PC-3 (cell line): ENCODE data around the gene KHDC4. TPM values are rescaled to one million over a fixed set of nuclear protein-coding genes. Genes with fewer than 3 reads are reported as not detected.

Source experiments
- ATAC-seq: fragments of 200-7000 bp; cut with Tn5 transposase; 2 replicates; pipeline ENCODE4 v1.9.1; 2020; ENCODE audit warnings: mild to moderate bottlenecking, moderate library complexity
- BruUV-seq: library from RNA; stranded (reverse); fragments of 400-500 nt; replicated peaks from 2 replicates; lab custom pipeline; 2021; lab: Mats Ljungman, UMichigan
- CTCF ChIA-PET: fragments of 300-600 bp; sonication (Branson Sonifier 250); formaldehyde crosslinking; loops from one replicate; lab custom pipeline; 2022; ENCODE audit warnings: antibody characterized with exemption; lab: Charles Lee
- POLR2A ChIA-PET: fragments of 300-600 bp; sonication (Branson Sonifier 250); formaldehyde crosslinking; loops from one replicate; lab custom pipeline; 2022; ENCODE audit warnings: antibody characterized with exemption; ENCODE audit not compliant: unreplicated experiment; lab: Charles Lee
- DNase-seq: peaks from one replicate; pipeline ENCODE4 v3.0.0-alpha.2; 2015
- H2AFZ ChIP-seq: fragments of 300-600 bp; sonication (generic); 2 replicates; pipeline ENCODE4 v1.6.0; 2016; ENCODE audit warnings: antibody characterized with exemption, low read length
- H3F3A ChIP-seq: fragments of 300-600 bp; sonication (generic); one replicate; pipeline ENCODE4 v1.6.0; 2017; ENCODE audit warnings: antibody characterized with exemption, low read length, control low read depth, mild to moderate bottlenecking; ENCODE audit not compliant: unreplicated experiment
- H3K27ac ChIP-seq: fragments of 300-600 bp; sonication (generic); 2 replicates; pipeline ENCODE4 v1.5.1; 2016; ENCODE audit warnings: mild to moderate bottlenecking, low read length
- H3K27me3 ChIP-seq: fragments of 300-600 bp; sonication (generic); 2 replicates; pipeline ENCODE4 v1.6.1; 2016; ENCODE audit warnings: low read length, mixed read lengths
- H3K36me3 ChIP-seq: fragments of 300-600 bp; sonication (generic); 2 replicates; pipeline ENCODE4 v1.6.1; 2016; ENCODE audit warnings: low read depth, mixed run types, low read length, mixed read lengths
- H3K4me1 ChIP-seq: fragments of 300-600 bp; sonication (generic); 2 replicates; pipeline ENCODE4 v1.5.1; 2016; ENCODE audit warnings: low read length; ENCODE audit not compliant: insufficient read depth
- H3K4me2 ChIP-seq: fragments of 300-600 bp; sonication (generic); 2 replicates; pipeline ENCODE4 v1.6.0; 2016; ENCODE audit warnings: low read length
- H3K4me3 ChIP-seq: fragments of 300-600 bp; sonication (generic); 2 replicates; pipeline ENCODE4 v1.5.1; 2016; ENCODE audit warnings: mild to moderate bottlenecking, low read length, mixed read lengths
- H3K79me2 ChIP-seq: fragments of 300-600 bp; sonication (generic); 2 replicates; pipeline ENCODE4 v1.6.1; 2017; ENCODE audit warnings: low read length, mixed read lengths
- H3K9ac ChIP-seq: fragments of 300-600 bp; sonication (generic); 2 replicates; pipeline ENCODE4 v1.6.0; 2016; ENCODE audit warnings: mild to moderate bottlenecking, low read length
- H3K9me2 ChIP-seq: fragments of 300-600 bp; sonication (generic); replicated peaks from 2 replicates; pipeline ENCODE4 v1.6.1; 2016; ENCODE audit warnings: mixed run types, low read length, mixed read lengths
- H3K9me3 ChIP-seq: fragments of 300-600 bp; sonication (generic); 2 replicates; pipeline ENCODE4 v1.6.1; 2016; ENCODE audit warnings: low read length, mixed read lengths
- H4K20me1 ChIP-seq: fragments of 300-600 bp; sonication (generic); 2 replicates; pipeline ENCODE4 v1.6.1; 2016; ENCODE audit warnings: low read length, mixed read lengths
- EZH2 ChIP-seq: fragments of 300-600 bp; sonication (generic); IDR thresholded peaks from one replicate; pipeline ENCODE4 v1.6.1; 2017; ENCODE audit warnings: antibody characterized with exemption, mild to moderate bottlenecking, low read length; ENCODE audit not compliant: unreplicated experiment
- EZH2phosphoT487 ChIP-seq: fragments of 300-600 bp; sonication (generic); IDR thresholded peaks from 2 replicates; pipeline ENCODE4 v1.6.1; 2018; ENCODE audit warnings: mild to moderate bottlenecking, antibody characterized with exemption, low read length, borderline replicate concordance
- intact Hi-C: fragments of 100-400 bp; cut with micrococcal nuclease; formaldehyde crosslinking; loops from 2 replicates; pipeline ENCODE4 v1.9.0; 2023
- total RNA-seq: library from RNA; depleted of rRNA; stranded (reverse); fragments of >200 nt; gene quantifications from 2 replicates; pipeline ENCODE4 v1.2.3, GENCODE V29; 2014
- TF ChIP-seq, protein P1 (sequence below): fragments of 300-600 bp; sonication (generic); conservative IDR thresholded peaks from 2 replicates; pipeline ENCODE4 v1.5.1; 2017; ENCODE audit warnings: antibody characterized with exemption, low read depth, mild to moderate bottlenecking, low read length

Gene KHDC4
- total RNA-seq, 1 experiment from 2014 or later: 63.4 TPM

DNA sequence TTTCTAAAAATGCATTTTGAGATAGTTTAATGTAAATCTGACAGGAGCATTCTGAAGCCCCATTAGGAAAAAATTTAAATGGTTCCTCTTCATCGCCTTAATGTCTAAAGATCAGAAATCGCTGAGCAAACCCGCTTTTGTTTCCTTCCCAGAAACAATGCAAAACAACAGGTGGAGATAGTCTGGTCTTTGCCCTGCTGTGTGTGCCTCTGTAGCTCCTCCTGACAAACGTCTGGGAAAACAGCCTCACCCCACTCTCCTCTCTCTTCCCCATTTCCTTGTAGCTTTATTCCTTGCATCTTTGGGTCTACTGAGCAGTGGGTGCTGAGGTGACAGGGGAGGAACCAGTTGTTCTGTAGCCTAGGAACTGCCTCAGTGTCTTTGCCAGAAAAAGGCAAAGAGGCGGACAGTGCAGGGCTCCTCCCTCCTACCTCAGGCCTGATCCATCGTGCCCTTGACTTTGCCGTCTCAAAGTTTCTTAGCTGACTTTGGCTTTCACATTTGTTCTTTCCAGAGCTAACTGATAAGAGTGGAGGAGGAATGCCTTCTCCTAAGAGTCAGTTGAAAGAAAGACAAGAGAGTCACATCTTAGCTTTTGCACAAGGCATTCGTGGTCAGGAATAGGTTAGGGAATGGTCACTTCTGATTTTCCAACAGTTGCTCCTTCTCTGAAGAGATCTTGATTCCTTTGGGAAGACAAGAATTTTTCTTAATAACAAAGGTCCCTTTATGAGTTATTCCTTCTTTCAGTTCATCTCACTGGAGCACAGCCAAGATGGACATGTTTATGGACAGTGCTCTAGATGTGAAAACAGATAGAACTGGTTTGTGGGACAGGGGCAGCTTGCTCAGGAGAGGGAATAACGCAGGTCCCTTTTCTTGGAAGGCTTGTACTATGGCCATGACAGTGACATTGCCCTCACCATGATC lies 49.9 kb downstream of the KHDC4 start:
- no TSS peak for BruUV-seq
- Histone ChIP-seq H3F3A (no peaks in the 10 kb centered on the region), H3K27me3 (no peaks in the 10 kb centered on the region), H3K9me3 (no peaks in the 10 kb centered on the region), H3K4me2 (0 out of 2 replicates have a peak overlapping the region, but pooled peaks have one; percentile 2), H3K36me3 (no peaks in the 10 kb centered on the region), H3K4me3 (no peak overlapping the region), H3K27ac (no peak overlapping the region), H3K79me2 (no peaks in the 10 kb centered on the region), H4K20me1 (no peaks in the 10 kb centered on the region), H2AFZ (peak overlapping the region; percentile 3; the same call in 1 of the 2 replicates), H3K9me2 (no peaks in the 10 kb centered on the region), H3K9ac (no peak overlapping the region), H3K4me1 (peaks cover 10% of the 10 kb centered on the region)
- TF ChIP-seq, protein P1, sequence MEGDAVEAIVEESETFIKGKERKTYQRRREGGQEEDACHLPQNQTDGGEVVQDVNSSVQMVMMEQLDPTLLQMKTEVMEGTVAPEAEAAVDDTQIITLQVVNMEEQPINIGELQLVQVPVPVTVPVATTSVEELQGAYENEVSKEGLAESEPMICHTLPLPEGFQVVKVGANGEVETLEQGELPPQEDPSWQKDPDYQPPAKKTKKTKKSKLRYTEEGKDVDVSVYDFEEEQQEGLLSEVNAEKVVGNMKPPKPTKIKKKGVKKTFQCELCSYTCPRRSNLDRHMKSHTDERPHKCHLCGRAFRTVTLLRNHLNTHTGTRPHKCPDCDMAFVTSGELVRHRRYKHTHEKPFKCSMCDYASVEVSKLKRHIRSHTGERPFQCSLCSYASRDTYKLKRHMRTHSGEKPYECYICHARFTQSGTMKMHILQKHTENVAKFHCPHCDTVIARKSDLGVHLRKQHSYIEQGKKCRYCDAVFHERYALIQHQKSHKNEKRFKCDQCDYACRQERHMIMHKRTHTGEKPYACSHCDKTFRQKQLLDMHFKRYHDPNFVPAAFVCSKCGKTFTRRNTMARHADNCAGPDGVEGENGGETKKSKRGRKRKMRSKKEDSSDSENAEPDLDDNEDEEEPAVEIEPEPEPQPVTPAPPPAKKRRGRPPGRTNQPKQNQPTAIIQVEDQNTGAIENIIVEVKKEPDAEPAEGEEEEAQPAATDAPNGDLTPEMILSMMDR: no peak
- TF ChIP-seq EZH2phosphoT487: no peak
- TF ChIP-seq EZH2: no peak
- POLR2A ChIA-PET: interaction anchor here (0.5 to 0.6 kb wide), 2 partner anchors 11 to 57 kb away, joined by 3 to 5 read pairs; partner anchors contain the start of gene RXFP4
- intact Hi-C loops: no loop called here
- CTCF ChIA-PET: interaction anchor here (0.5 kb wide), 1 partner anchor 711 kb away, joined by 3 read pairs; the partner anchor contains the start of gene KRTCAP2
- ATAC-seq: peak; percentile 72
- peak; percentile 66 for DNase-seq

DNA sequence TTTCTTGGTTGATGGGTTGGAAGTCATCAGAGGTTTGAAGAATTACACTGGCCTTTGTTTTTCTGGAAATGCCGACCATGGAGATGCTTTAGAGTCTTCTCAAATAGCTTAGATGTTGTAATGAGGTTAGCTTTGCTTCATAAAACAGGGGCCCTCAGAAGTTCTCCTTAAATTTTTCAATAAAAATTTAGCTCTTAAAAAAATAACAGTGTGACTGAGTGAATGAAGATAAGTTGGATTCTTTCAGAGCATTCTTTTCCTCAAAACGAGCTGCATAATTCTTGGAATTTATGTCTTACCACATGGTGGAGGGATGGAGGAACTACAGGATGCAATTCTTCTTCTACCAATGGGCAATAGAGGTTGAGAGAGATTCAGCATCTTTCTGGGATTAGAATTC lies 51.4 kb downstream of the KHDC4 start:
- POLR2A ChIA-PET: interaction anchor here (0.6 to 0.8 kb wide), 3 partner anchors 11 to 235 kb away, joined by 4 to 6 read pairs (median 6); no protein-coding TSS in a partner anchor
- H2AFZ ChIP-seq: no peak overlapping the region
- H3K36me3 ChIP-seq: no peaks in the 10 kb centered on the region
- no peak overlapping the region for H3K9ac ChIP-seq
- no peaks in the 10 kb centered on the region for H3K9me2 ChIP-seq
- H3K27ac ChIP-seq: no peak overlapping the region
- H3K79me2 ChIP-seq: no peaks in the 10 kb centered on the region
- no peaks in the 10 kb centered on the region for H3K27me3 ChIP-seq
- H3K9me3 ChIP-seq: no peaks in the 10 kb centered on the region
- CTCF ChIA-PET: interaction anchor here (0.6 kb wide), 2 partner anchors 32 to 125 kb away, joined by 3 to 12 read pairs; no protein-coding TSS in a partner anchor
- no TSS peak for BruUV-seq
- H3K4me1 ChIP-seq: peaks cover 10% of the 10 kb centered on the region
- intact Hi-C loops: no loop called here
- H4K20me1 ChIP-seq: no peaks in the 10 kb centered on the region
- TF ChIP-seq, protein P1: no peak
- TF ChIP-seq EZH2: no peak
- no peak for TF ChIP-seq EZH2phosphoT487
- no peak for ATAC-seq
- H3F3A ChIP-seq: no peaks in the 10 kb centered on the region
- DNase-seq: no peak
- H3K4me3 ChIP-seq: no peak overlapping the region
- H3K4me2 ChIP-seq: no peak overlapping the region
